GM12872 (cell line): ENCODE data around the gene FAM8A1.

ENCODE experiments used
- TF ChIP-seq, protein P1 (sequence below): IDR thresholded peaks from 3 replicates; pipeline ENCODE4 v1.5.1; 2011; ENCODE audit warnings: low read depth, mild to moderate bottlenecking, low read length, moderate library complexity; ENCODE audit not compliant: insufficient read depth

Gene FAM8A1

GRCh38 chr6:17577059-17577458 is 23.0 kb upstream of the FAM8A1 start:
- TF ChIP-seq, protein P1, sequence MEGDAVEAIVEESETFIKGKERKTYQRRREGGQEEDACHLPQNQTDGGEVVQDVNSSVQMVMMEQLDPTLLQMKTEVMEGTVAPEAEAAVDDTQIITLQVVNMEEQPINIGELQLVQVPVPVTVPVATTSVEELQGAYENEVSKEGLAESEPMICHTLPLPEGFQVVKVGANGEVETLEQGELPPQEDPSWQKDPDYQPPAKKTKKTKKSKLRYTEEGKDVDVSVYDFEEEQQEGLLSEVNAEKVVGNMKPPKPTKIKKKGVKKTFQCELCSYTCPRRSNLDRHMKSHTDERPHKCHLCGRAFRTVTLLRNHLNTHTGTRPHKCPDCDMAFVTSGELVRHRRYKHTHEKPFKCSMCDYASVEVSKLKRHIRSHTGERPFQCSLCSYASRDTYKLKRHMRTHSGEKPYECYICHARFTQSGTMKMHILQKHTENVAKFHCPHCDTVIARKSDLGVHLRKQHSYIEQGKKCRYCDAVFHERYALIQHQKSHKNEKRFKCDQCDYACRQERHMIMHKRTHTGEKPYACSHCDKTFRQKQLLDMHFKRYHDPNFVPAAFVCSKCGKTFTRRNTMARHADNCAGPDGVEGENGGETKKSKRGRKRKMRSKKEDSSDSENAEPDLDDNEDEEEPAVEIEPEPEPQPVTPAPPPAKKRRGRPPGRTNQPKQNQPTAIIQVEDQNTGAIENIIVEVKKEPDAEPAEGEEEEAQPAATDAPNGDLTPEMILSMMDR = no peak

DNA sequence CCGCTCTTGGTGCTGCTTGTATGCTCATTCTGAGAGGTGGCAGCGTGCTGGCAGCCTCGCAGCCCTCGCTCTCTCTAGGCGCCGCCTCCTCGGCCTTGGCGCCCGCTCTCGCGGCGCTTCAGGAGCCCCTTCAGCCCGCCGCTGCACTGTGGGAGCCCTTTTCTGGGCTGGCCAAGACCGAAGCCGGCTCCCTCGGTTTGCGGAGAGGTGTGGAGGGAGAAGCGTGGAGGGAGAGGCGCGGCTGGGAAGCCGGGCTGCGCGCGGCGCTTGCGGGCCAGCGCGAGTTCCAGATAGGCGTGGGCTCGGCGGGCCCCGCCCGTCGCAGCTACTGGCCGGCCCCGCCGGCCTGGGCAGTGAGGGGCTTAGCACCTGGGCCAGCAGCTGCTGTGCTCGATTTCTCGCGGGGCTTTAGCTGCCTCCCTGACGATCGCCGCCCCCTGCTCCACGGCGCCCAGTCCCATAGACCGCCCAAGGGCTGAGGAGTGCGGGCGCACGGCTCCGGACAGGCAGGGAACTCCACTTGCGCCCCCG is 19.5 kb upstream of the FAM8A1 start:
- TF ChIP-seq, protein P1 = no peak

- TF ChIP-seq, protein P1 = no peak
Observed at GRCh38 chr6:17583811-17584210, 16.3 kb upstream of the FAM8A1 start.

DNA sequence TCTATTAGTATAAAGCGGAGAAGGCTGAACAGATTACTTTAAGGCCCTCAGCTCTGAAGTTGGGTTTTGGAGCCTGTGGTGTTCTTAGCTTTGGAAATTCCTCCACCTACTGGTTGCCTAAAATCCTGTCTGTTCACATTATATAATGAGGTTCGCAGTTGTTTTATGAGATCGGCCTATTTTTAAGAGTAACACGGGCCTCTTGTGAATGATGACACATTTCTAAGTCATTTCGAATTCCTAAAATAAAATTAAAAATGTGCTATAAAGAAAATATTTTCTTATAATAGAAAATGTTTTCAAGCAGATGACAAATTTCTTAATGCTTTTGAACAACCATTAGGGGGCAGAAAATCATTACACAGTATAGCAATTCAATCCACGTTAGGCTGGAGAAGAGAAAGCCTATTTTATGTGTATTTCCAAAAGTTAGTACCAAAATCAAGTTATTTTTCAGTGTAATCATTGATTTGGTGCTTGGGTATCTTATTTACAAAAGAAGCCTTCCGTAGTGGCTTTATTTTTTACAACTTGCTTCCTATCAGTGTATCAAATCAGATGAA is 15.8 kb upstream of the FAM8A1 start:
- TF ChIP-seq, protein P1 = peak; percentile 50; the same call in 2 of the 3 replicates

DNA sequence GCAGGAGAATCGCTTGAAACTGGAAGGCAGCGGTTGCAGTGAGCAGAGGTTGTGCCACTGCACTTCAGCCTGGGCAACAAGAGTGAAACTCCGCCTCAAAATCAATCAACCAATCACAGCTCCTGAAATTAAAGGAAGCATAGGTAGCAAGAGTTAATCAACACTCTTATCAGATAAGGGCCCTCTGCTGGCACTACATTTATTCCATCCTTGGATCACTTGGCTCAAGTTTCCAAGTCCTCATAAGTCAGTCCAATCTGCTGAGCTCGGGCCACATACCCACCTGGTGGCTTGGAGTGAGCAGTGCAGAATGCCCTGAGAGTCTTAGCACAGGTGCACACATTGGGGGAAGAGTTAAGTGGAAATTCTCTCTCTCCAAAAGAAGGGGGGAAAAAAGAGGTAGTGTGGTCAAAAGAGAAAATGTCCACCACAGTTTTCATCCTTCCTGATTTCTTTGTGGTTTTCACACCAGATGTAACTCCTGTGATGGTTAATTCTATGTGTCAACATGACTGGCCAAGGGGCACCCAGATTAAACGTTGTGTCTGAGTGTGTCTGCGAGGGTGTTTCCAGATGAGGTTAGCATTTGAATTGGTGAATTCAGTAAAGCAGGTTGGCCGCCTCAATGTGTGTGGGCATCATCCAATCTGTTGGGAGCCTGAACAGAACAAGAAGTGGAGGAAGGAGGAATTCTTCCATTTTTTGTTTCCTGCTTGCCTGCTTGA is 14.2 kb upstream of the FAM8A1 start:
- TF ChIP-seq, protein P1 = peak; percentile 40; the same call in 2 of the 3 replicates

GRCh38 chr6:17588011-17588410 is 12.1 kb upstream of the FAM8A1 start:
- TF ChIP-seq, protein P1 = no peak

- TF ChIP-seq, protein P1 = no peak
Observed at GRCh38 chr6:17589406-17590096, 10.6 kb upstream of the FAM8A1 start.
